Measurements from ENCODE around the gene PEA15.

DNA sequence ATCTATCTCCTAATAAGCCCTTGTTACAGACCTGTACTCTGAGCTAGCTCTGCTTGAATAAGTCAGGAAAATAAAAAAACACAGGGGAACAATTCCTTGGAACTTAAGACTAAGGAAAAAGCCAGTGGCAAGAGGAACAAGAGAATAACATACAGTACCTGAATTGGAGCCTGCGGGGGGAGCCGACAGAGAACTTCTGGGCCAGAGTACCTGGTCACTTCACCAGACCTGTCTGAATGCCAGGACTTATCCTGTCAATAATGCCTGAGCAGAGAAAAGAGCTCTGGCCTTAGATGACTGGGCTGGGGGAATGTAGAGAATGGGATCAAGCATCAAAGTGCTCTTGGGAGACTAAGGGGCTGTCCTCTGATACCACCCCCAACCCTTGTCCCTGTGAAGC is 15.1 kb downstream of the PEA15 start:
- TF ChIP-seq, protein P1, sequence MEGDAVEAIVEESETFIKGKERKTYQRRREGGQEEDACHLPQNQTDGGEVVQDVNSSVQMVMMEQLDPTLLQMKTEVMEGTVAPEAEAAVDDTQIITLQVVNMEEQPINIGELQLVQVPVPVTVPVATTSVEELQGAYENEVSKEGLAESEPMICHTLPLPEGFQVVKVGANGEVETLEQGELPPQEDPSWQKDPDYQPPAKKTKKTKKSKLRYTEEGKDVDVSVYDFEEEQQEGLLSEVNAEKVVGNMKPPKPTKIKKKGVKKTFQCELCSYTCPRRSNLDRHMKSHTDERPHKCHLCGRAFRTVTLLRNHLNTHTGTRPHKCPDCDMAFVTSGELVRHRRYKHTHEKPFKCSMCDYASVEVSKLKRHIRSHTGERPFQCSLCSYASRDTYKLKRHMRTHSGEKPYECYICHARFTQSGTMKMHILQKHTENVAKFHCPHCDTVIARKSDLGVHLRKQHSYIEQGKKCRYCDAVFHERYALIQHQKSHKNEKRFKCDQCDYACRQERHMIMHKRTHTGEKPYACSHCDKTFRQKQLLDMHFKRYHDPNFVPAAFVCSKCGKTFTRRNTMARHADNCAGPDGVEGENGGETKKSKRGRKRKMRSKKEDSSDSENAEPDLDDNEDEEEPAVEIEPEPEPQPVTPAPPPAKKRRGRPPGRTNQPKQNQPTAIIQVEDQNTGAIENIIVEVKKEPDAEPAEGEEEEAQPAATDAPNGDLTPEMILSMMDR (IDR thresholded peaks at IDR 0.05), result no peak
- no peak for TF ChIP-seq POLR2A (IDR thresholded peaks at IDR 0.05)

All from breast epithelium (tissue), 3 donors.